GM12878 (cell line): Measurements from ENCODE around the gene TNKS2. TPM values are rescaled to one million over a fixed set of nuclear protein-coding genes. Genes with fewer than 3 reads are reported as not detected.

Experiments
- BHLHE40 ChIP-seq, 2 experiments: fragments of 450-650 bp in 1 of 2; IDR thresholded peaks; 2 replicates each; pipeline ENCODE4 v1.6.1; 2011 to 2017; ENCODE audit warnings: low read depth in 2 of 2, borderline replicate concordance in 1 of 2, improper control_type of control experiment in 1 of 2, low read length in 1 of 2, mild to moderate bottlenecking in 1 of 2
- CBFB ChIP-seq: IDR thresholded peaks from 2 replicates; pipeline ENCODE4 v1.6.1; 2016; ENCODE audit warnings: antibody characterized with exemption, low read depth
- CREB1 ChIP-seq: IDR thresholded peaks from 2 replicates; pipeline ENCODE4 v1.6.1; 2012; ENCODE audit warnings: low read depth, mild to moderate bottlenecking, inconsistent platforms
- E2F4 ChIP-seq: IDR thresholded peaks from 2 replicates; pipeline ENCODE4 v1.6.1; 2012; ENCODE audit warnings: low read depth, low read length, improper control_type of control experiment
- ESRRA ChIP-seq: IDR thresholded peaks from 2 replicates; pipeline ENCODE4 v1.6.1; 2012; ENCODE audit warnings: mild to moderate bottlenecking, low read length, improper control_type of control experiment
- FOS ChIP-seq: IDR thresholded peaks from 3 replicates; pipeline ENCODE4 v1.6.1; 2011; ENCODE audit warnings: borderline replicate concordance; ENCODE audit not compliant: insufficient read length; ENCODE audit errors: extremely low read depth
- FOXM1 ChIP-seq: IDR thresholded peaks from 2 replicates; pipeline ENCODE4 v1.6.1; 2012; ENCODE audit warnings: low read depth, mild to moderate bottlenecking, inconsistent platforms, low read length, moderate library complexity
- GATAD2B ChIP-seq: fragments of 450-650 bp; conservative IDR thresholded peaks from 2 replicates; pipeline ENCODE4 v1.6.1; 2017; ENCODE audit warnings: low read depth, mild to moderate bottlenecking, moderate library complexity
- IKZF1 ChIP-seq: fragments of 450-650 bp; conservative IDR thresholded peaks from 2 replicates; pipeline ENCODE4 v1.6.1; 2017; ENCODE audit warnings: antibody characterized with exemption, mild to moderate bottlenecking
- IRF3 ChIP-seq: fragments of 450-650 bp; IDR thresholded peaks from 2 replicates; pipeline ENCODE4 v1.6.1; 2014; ENCODE audit warnings: mild to moderate bottlenecking
- NFXL1 ChIP-seq: fragments of 450-650 bp; IDR thresholded peaks from 2 replicates; pipeline ENCODE4 v1.6.1; 2017; ENCODE audit warnings: antibody characterized with exemption, mild to moderate bottlenecking, borderline replicate concordance
- NRF1 ChIP-seq: conservative IDR thresholded peaks from 2 replicates; pipeline ENCODE4 v1.6.1; 2011; ENCODE audit warnings: mild to moderate bottlenecking, low read depth, low read length, improper control_type of control experiment
- PKNOX1 ChIP-seq: fragments of 450-650 bp; IDR thresholded peaks from 2 replicates; pipeline ENCODE4 v1.6.1; 2016; ENCODE audit warnings: mild to moderate bottlenecking
- POLR2AphosphoS5 ChIP-seq: IDR thresholded peaks from 2 replicates; pipeline ENCODE4 v1.6.1; 2011; ENCODE audit warnings: mild to moderate bottlenecking, low read length, inconsistent platforms
- POU2F2 ChIP-seq: IDR thresholded peaks from 3 replicates; pipeline ENCODE4 v1.6.1; 2011; ENCODE audit warnings: low read depth, mild to moderate bottlenecking, low read length, borderline replicate concordance
- RFX5 ChIP-seq: IDR thresholded peaks from 2 replicates; pipeline ENCODE4 v1.6.1; 2011; ENCODE audit warnings: low read depth, low read length, improper control_type of control experiment
- SIX5 ChIP-seq: IDR thresholded peaks from 2 replicates; pipeline ENCODE4 v1.6.1; 2011; ENCODE audit warnings: mild to moderate bottlenecking, low read depth, low read length, moderate library complexity; ENCODE audit not compliant: severe bottlenecking
- SKIL ChIP-seq: fragments of 450-650 bp; IDR thresholded peaks from 2 replicates; pipeline ENCODE4 v1.6.1; 2017; ENCODE audit warnings: mild to moderate bottlenecking, low read depth, inconsistent platforms; ENCODE audit not compliant: poor library complexity, severe bottlenecking
- SMAD5 ChIP-seq: IDR thresholded peaks from 2 replicates; pipeline ENCODE4 v1.6.1; 2016; ENCODE audit warnings: antibody characterized with exemption, low read depth
- SMC3 ChIP-seq: IDR thresholded peaks from 2 replicates; pipeline ENCODE4 v1.6.1; 2011; ENCODE audit warnings: low read length, improper control_type of control experiment, borderline replicate concordance
- TCF3 ChIP-seq: IDR thresholded peaks from 2 replicates; pipeline ENCODE4 v1.6.1; 2012; ENCODE audit warnings: low read depth, mild to moderate bottlenecking, low read length, borderline replicate concordance; ENCODE audit not compliant: insufficient read depth
- USF1 ChIP-seq: IDR thresholded peaks from 2 replicates; pipeline ENCODE4 v1.6.1; 2011; ENCODE audit warnings: borderline replicate concordance, low read depth, mild to moderate bottlenecking, moderate library complexity, mixed read lengths, low read length; ENCODE audit not compliant: insufficient read depth; ENCODE audit errors: extremely low read length
- ZBED1 ChIP-seq: IDR thresholded peaks from 2 replicates; pipeline ENCODE4 v1.6.1; 2016; ENCODE audit warnings: borderline replicate concordance
- polyA plus RNA-seq, 11 experiments: library from polyadenylated mRNA; depleted of rRNA in 4 of 11; unstranded in 6 of 11; stranded (reverse) in 5 of 11; fragments of >200 nt; fragmentation: Nextera tagmentation in 4 of 11; fragmentation: Illumina TruSeq in 1 of 11; extraction: Ambion mirVana in 4 of 11; extraction: Trizol in 1 of 11; gene quantifications; 1 replicate in 1 of 11; 2 replicates in 10 of 11; pipeline versions ENCODE4 v1.2.1 to v1.2.3, GENCODE V29; 2011 to 2016; ENCODE audit warnings: inconsistent platforms in 2 of 11, missing spikeins in 2 of 11, low read depth in 1 of 11
- total RNA-seq, 4 experiments: library from RNA; depleted of rRNA in 3 of 4; stranded (reverse); fragments of >200 nt in 3 of 4; fragmentation: Illumina TruSeq in 1 of 4; extraction: Trizol in 1 of 4; gene quantifications; 2 replicates each; pipeline versions ENCODE4 v1.2.1 to v1.2.3, GENCODE V29; 2013 to 2021

Gene TNKS2
- total and polyA plus RNA-seq, 10 of the 15 experiments (the other 5 are each of a cell fraction or from before 2014, with no cell fraction given): 2.9 to 24.2 (median 6.9) TPM

- TF ChIP-seq IRF3: no peak
- no peak for TF ChIP-seq PKNOX1
- TF ChIP-seq CREB1: no peak
- no peak for TF ChIP-seq E2F4
- peak; percentile 77; the same call in 1 of the 2 replicates for TF ChIP-seq GATAD2B
- peak; percentile 74 for TF ChIP-seq IKZF1
- TF ChIP-seq SMAD5: no peak
- 0 out of 2 replicates have a peak, but pooled peaks have one; percentile 15 for TF ChIP-seq TCF3
- TF ChIP-seq SKIL: peak; percentile 20
- 0 out of 2 replicates have a peak, but pooled peaks have one; percentile 47 for TF ChIP-seq RFX5
- no peak for TF ChIP-seq SIX5
- no peak; the same call in 1 of the 2 replicates for TF ChIP-seq POLR2AphosphoS5
- no peak for TF ChIP-seq NRF1
- TF ChIP-seq BHLHE40 (IDR thresholded peaks at IDR 0.05; ENCODE audit: borderline replicate concordance in 1 of 2, low read depth in 2 of 2, low read length in 1 of 2): no peak
- peak; percentile 4 for TF ChIP-seq USF1
- no peak for TF ChIP-seq ESRRA
- TF ChIP-seq NFXL1: no peak
- no peak for TF ChIP-seq FOS
- TF ChIP-seq SMC3: no peak
- no peak for TF ChIP-seq CBFB
- no peak for TF ChIP-seq FOXM1
- no peak for TF ChIP-seq POU2F2
- no peak for TF ChIP-seq ZBED1
Observed at GRCh38 chr10:91798649-91799611, 704 bp downstream of the TNKS2 start (continued).
